Muscle of leg (tissue), 11 donors: Measurements from ENCODE around the gene VWA3B. TPM values are rescaled to one million over a fixed set of nuclear protein-coding genes. Genes with fewer than 3 reads are reported as not detected.

Experiments used
- DNase-seq: peaks from one replicate; pipeline ENCODE4 v3.0.0; 2013
- H3K27ac ChIP-seq: one replicate; pipeline ENCODE4 v1.5.1; 2013; ENCODE audit warnings: mild to moderate bottlenecking, low read length, control low read depth
- H3K27me3 ChIP-seq: one replicate; pipeline ENCODE4 v1.6.1; 2013; ENCODE audit warnings: low read length; ENCODE audit not compliant: control insufficient read depth, insufficient read depth
- H3K36me3 ChIP-seq: one replicate; pipeline ENCODE4 v1.6.1; 2013; ENCODE audit warnings: low read length; ENCODE audit not compliant: control insufficient read depth, insufficient read depth
- H3K4me1 ChIP-seq: one replicate; pipeline ENCODE4 v1.6.1; 2013; ENCODE audit warnings: low read length; ENCODE audit not compliant: control insufficient read depth, insufficient read depth
- H3K4me3 ChIP-seq: one replicate; pipeline ENCODE4 v1.5.1; 2013; ENCODE audit warnings: low read length, control low read depth
- H3K9me3 ChIP-seq: replicated peaks from 2 replicates; pipeline ENCODE4 v1.6.1; 2013; ENCODE audit warnings: low read depth, low read length; ENCODE audit not compliant: control insufficient read depth
- WGBS: methylation state at CpG from one replicate; pipeline ENCODE4 v1.1.5; 2013; ENCODE audit warnings: missing lambda C conversion rate; ENCODE audit not compliant: insufficient coverage; 5-methylcytosine and 5-hydroxymethylcytosine counted together
- polyA plus RNA-seq, 8 donors: library from polyadenylated mRNA; unstranded; fragments of 120-200 nt; gene quantifications; one replicate each; pipeline versions ENCODE4 v1.2.1 to v1.2.3, GENCODE V29; 2013; ENCODE audit warnings: inconsistent platforms in 1 of 8, low replicate concordance in 1 of 8; ENCODE audit not compliant: insufficient read length in 8 of 8, insufficient read depth in 1 of 8
- total RNA-seq: library from RNA; stranded (reverse); fragments of 120-200 nt; gene quantifications from one replicate; pipeline ENCODE4 v1.2.4, GENCODE V29; 2013

Gene VWA3B
- total and polyA plus RNA-seq, 9 donors: 0.13 to 1.3 (median 0.57) TPM; not detected in 1

- H3K4me3 ChIP-seq: no peak overlapping the region
- no peaks in the 10 kb centered on the region for H3K27me3 ChIP-seq
- no peaks in the 10 kb centered on the region for H3K36me3 ChIP-seq
- no peaks in the 10 kb centered on the region for H3K9me3 ChIP-seq
- no peak for DNase-seq
- no peaks in the 10 kb centered on the region for H3K4me1 ChIP-seq
- no peak overlapping the region for H3K27ac ChIP-seq
- 70% methylated on average over 2 of the region's 3 CpGs for WGBS
Observed at GRCh38 chr2:98240786-98241398, 153.9 kb downstream of the VWA3B start.

- no peak for DNase-seq
- Histone ChIP-seq H3K4me3 (no peak overlapping the region), H3K9me3 (no peaks in the 10 kb centered on the region), H3K27ac (no peak overlapping the region), H3K27me3 (no peaks in the 10 kb centered on the region), H3K36me3 (no peaks in the 10 kb centered on the region), H3K4me1 (no peaks in the 10 kb centered on the region)
- WGBS: 58% methylated on average over 2 of the region's 2 CpGs
Observed at GRCh38 chr2:98241592-98241991, 154.6 kb downstream of the VWA3B start.

GRCh38 chr2:98242003-98242402 lies 155.0 kb downstream of the VWA3B start:
- H3K9me3 ChIP-seq: no peaks in the 10 kb centered on the region
- H3K36me3 ChIP-seq: no peaks in the 10 kb centered on the region
- H3K27me3 ChIP-seq: no peaks in the 10 kb centered on the region
- no peak for DNase-seq
- H3K4me3 ChIP-seq: no peak overlapping the region
- H3K27ac ChIP-seq: no peak overlapping the region
- no peaks in the 10 kb centered on the region for H3K4me1 ChIP-seq
- no CpG with 5 or more reads among the region's 5 CpGs for WGBS

- Histone ChIP-seq H3K4me1 (no peaks in the 10 kb centered on the region), H3K36me3 (no peaks in the 10 kb centered on the region), H3K4me3 (no peak overlapping the region), H3K9me3 (peaks cover 2% of the 10 kb centered on the region), H3K27ac (no peak overlapping the region), H3K27me3 (no peaks in the 10 kb centered on the region)
- DNase-seq: no peak
- no CpG with 5 or more reads among the region's 4 CpGs for WGBS
Observed at GRCh38 chr2:98245491-98245890, 158.5 kb downstream of the VWA3B start.

- peaks cover 2% of the 10 kb centered on the region for H3K9me3 ChIP-seq
- DNase-seq: no peak
- H3K27me3 ChIP-seq: no peaks in the 10 kb centered on the region
- H3K27ac ChIP-seq: no peak overlapping the region
- no peak overlapping the region for H3K4me3 ChIP-seq
- no peaks in the 10 kb centered on the region for H3K4me1 ChIP-seq
- no peaks in the 10 kb centered on the region for H3K36me3 ChIP-seq
Observed at GRCh38 chr2:98247383-98247782, 160.4 kb downstream of the VWA3B start.

GRCh38 chr2:98252038-98252773 lies 165.2 kb downstream of the VWA3B start:
- H3K9me3 ChIP-seq: peaks cover 2% of the 10 kb centered on the region
- DNase-seq: no peak
- H3K4me1 ChIP-seq: no peaks in the 10 kb centered on the region
- no peaks in the 10 kb centered on the region for H3K36me3 ChIP-seq
- no peaks in the 10 kb centered on the region for H3K27me3 ChIP-seq
- H3K27ac ChIP-seq: no peak overlapping the region
- no peak overlapping the region for H3K4me3 ChIP-seq
- WGBS: 91% methylated on average over 10 of the region's 14 CpGs

GRCh38 chr2:98253461-98254070 lies 166.6 kb downstream of the VWA3B start:
- Histone ChIP-seq H3K27me3 (no peaks in the 10 kb centered on the region), H3K9me3 (no peaks in the 10 kb centered on the region), H3K4me3 (no peak overlapping the region), H3K27ac (no peak overlapping the region), H3K4me1 (no peaks in the 10 kb centered on the region), H3K36me3 (no peaks in the 10 kb centered on the region)
- peak; percentile 22 for DNase-seq
- WGBS: 41% methylated on average over 3 of the region's 5 CpGs

- Histone ChIP-seq H3K27me3 (no peaks in the 10 kb centered on the region), H3K4me3 (no peak overlapping the region), H3K27ac (no peak overlapping the region), H3K36me3 (no peaks in the 10 kb centered on the region), H3K4me1 (no peaks in the 10 kb centered on the region), H3K9me3 (no peaks in the 10 kb centered on the region)
- WGBS: 95% methylated on average over 5 of the region's 9 CpGs
- no peak for DNase-seq
Observed at GRCh38 chr2:98254504-98255059, 167.6 kb downstream of the VWA3B start.

GRCh38 chr2:98258906-98259305 lies 171.9 kb downstream of the VWA3B start:
- DNase-seq: no peak
- Histone ChIP-seq H3K27ac (no peak overlapping the region), H3K27me3 (no peaks in the 10 kb centered on the region), H3K36me3 (no peaks in the 10 kb centered on the region), H3K4me1 (no peaks in the 10 kb centered on the region), H3K4me3 (no peak overlapping the region), H3K9me3 (peaks cover 7% of the 10 kb centered on the region)

- DNase-seq: no peak
- Histone ChIP-seq H3K9me3 (peaks cover 12% of the 10 kb centered on the region), H3K36me3 (no peaks in the 10 kb centered on the region), H3K27ac (no peak overlapping the region), H3K4me3 (no peak overlapping the region), H3K4me1 (no peaks in the 10 kb centered on the region), H3K27me3 (no peaks in the 10 kb centered on the region)
- no CpG with 5 or more reads among the region's 1 CpG for WGBS
Observed at GRCh38 chr2:98263362-98263761, 176.4 kb downstream of the VWA3B start.
